ENCODE results near the gene CEBPZOS.
A peak's percentile ranks its signal among the peaks of the same experiment; 100 is the strongest.

Gene CEBPZOS

GRCh38 chr2:37156857-37157714, 39.2 kb upstream of the CEBPZOS start, which contains the start of gene EIF2AK2:
Gene EIF2AK2 (minus strand): TSS chr2:37156980. CDS start chr2:37147806, 9,174 bp downstream.
- CTCF ChIA-PET, result interaction anchor here (0.7 to 4.1 kb wide), 3 partner anchors 10 to 20 kb away, joined by 3 to 22 read pairs (median 4); no protein-coding TSS in a partner anchor
- Histone ChIP-seq H3K27ac (ENCODE audit: extremely low read depth, low read depth, low read length) (peak within 1 kb of the TSS; percentile 67), H3K4me3 (ENCODE audit: low read depth, low read length) (peak within 1 kb of the TSS; percentile 86), H3K36me3 (ENCODE audit: control insufficient read depth in 2 of 2, insufficient read depth in 1 of 2, low read length in 2 of 2) (peaks cover 3 to 8% of the 10 kb centered on the region in 2 experiments; a peak in 2 of 3 replicates), H3K9me3 (ENCODE audit: control insufficient read depth, insufficient read depth, low read depth, low read length) (no peaks in the 10 kb centered on the region), H3K4me1 (ENCODE audit: control insufficient read depth, insufficient read depth, low read length) (peaks cover 10% of the 10 kb centered on the region; the same call in 1 of the 2 replicates)
- POLR2A ChIA-PET, result interaction anchor here (1.1 to 1.3 kb wide), 3 partner anchors 74 to 514 kb away, joined by 3 read pairs; partner anchors contain the start of genes CEBPZ and NDUFAF7
- 0 out of 2 replicates have a peak, but pooled peaks have one; percentile 45 for TF ChIP-seq ZBTB8A (tag by site-specific recombination; IDR thresholded peaks at IDR 0.05)
- no peak for TF ChIP-seq BCL11A (tag by site-specific recombination; IDR thresholded peaks at IDR 0.05; ENCODE audit: low read depth)
- no peak for TF ChIP-seq ZNF18 (tag by site-specific recombination; IDR thresholded peaks at IDR 0.05)
- TF ChIP-seq ZNF350 (tag by site-specific recombination; IDR thresholded peaks at IDR 0.05), result no peak
- TF ChIP-seq ZNF707 (tag by site-specific recombination; IDR thresholded peaks at IDR 0.05), result no peak
- TF ChIP-seq PRDM10 (tag by site-specific recombination; IDR thresholded peaks at IDR 0.05), result no peak; the same call in 1 of the 2 replicates
- TF ChIP-seq ZBTB26 (tag by site-specific recombination; optimal IDR thresholded peaks at IDR 0.05), result peak; percentile 44
- TF ChIP-seq ZNF175 (tag by site-specific recombination; IDR thresholded peaks at IDR 0.05), result no peak
- no peak for TF ChIP-seq GLIS2 (tag by site-specific recombination; IDR thresholded peaks at IDR 0.05)
- TF ChIP-seq ZNF449 (tag by site-specific recombination; IDR thresholded peaks at IDR 0.05), result 0 out of 2 replicates have a peak, but pooled peaks have one; percentile 21
- no peak for TF ChIP-seq ZNF157 (tag by site-specific recombination; IDR thresholded peaks at IDR 0.05)
- no peak for TF ChIP-seq ZNF561 (tag by site-specific recombination; IDR thresholded peaks at IDR 0.05; ENCODE audit: borderline replicate concordance)
- peak; percentile 57 for TF ChIP-seq SP2 (tag by site-specific recombination; IDR thresholded peaks at IDR 0.05)
- no peak for TF ChIP-seq HOXD13 (CRISPR knock-in tag; IDR thresholded peaks at IDR 0.05; ENCODE audit: borderline replicate concordance)
- TF ChIP-seq ZNF704 (tag by site-specific recombination; IDR thresholded peaks at IDR 0.05), result no peak
- no peak for TF ChIP-seq ZNF280C (tag by site-specific recombination; IDR thresholded peaks at IDR 0.05)
- no peak for TF ChIP-seq BCL11B (tag by site-specific recombination; IDR thresholded peaks at IDR 0.05; ENCODE audit: low read depth)
- no peak for TF ChIP-seq ZNF600 (tag by site-specific recombination; IDR thresholded peaks at IDR 0.05)
- no peak for TF ChIP-seq GLI4 (tag by site-specific recombination; IDR thresholded peaks at IDR 0.05)
- TF ChIP-seq SCRT2 (tag by site-specific recombination; IDR thresholded peaks at IDR 0.05), result 0 out of 2 replicates have a peak, but pooled peaks have one; percentile 52
- no peak for TF ChIP-seq ZNF214 (tag by site-specific recombination; IDR thresholded peaks at IDR 0.05; ENCODE audit: borderline replicate concordance)
- TF ChIP-seq ZNF24 (tag by site-specific recombination; IDR thresholded peaks at IDR 0.05), result no peak
- 0 out of 2 replicates have a peak, but pooled peaks have one; percentile 16 for TF ChIP-seq ZNF398 (tag by site-specific recombination; IDR thresholded peaks at IDR 0.05)

All from HEK293 (cell line).